Measurements from ENCODE around the gene RNASEH2A.

The RNASEH2A gene

GRCh38 chr19:12806242-12807081 is at the start of gene RNASEH2A:
RNASEH2A (plus strand) TSS chr19:12806584; CDS start chr19:12806674, 90 bp downstream.
- peak; percentile 92 for DNase-seq

GRCh38 chr19:12757544-12758274 is 48.7 kb upstream of the RNASEH2A start:
- DNase-seq = peak; percentile 82

DNA sequence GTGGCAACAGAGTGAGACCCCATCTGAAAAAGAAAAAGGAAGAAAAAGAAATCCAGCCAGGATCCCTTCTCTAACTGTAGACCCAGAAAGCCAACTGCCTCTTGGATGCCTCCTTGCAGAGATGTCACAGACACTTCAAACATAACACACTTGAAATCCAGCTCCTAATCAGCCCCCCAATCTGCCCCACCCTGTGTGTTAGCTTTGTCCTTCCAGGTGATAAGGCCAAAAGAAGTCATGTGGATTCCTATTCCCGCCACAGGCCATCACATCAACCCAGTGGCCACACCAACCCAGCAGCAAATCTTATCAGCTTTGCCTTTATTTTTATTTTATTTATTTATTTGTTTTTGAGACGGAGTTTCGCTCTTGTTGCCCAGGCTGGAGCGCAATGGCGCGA is 46.7 kb upstream of the RNASEH2A start:
- no peak for DNase-seq

DNA sequence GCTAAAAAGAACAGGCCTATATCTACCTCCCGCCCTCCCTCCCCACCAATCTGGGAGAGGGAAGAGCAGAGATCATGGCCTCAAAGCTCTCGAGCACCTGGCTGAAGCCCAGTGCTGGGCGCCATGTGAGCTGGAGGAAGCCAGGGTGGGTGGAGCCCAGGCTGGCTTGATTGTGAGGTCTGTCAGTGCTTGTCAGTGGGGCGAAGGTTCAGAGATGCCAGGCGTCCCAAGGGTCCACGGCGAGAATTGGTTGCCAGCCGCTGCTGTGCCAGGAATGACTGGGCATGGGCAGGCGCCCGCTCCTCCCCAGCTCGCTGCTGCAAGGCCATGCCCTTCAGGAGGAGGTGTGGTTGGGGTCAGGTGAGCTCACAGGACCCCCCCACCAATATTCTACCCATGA is 43.3 kb upstream of the RNASEH2A start:
- no peak for DNase-seq

DNA sequence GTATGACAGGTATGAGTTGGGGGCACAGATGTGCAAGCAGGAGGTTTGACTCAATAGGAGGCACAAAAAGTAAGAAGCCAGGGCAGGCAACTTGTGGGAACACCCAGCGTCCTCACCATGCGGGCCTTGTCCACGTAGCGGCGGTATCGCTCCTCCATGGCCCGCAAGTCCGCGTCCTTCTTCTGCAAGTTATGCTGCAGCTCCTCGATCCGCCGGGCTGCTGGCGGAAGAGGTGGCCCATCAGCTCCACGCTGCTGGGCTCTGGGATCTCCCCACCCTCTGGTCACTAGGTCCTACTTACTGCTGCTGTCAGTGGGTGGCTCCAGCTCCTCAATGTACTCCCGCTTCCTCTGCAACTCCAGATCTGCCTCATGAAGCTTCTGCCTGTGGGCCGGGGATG is 41.7 kb upstream of the RNASEH2A start:
- no peak for DNase-seq

- peak; percentile 88 for DNase-seq
These were observed 40.3 kb upstream of the RNASEH2A start for GRCh38 chr19:12766051-12766521.

DNA sequence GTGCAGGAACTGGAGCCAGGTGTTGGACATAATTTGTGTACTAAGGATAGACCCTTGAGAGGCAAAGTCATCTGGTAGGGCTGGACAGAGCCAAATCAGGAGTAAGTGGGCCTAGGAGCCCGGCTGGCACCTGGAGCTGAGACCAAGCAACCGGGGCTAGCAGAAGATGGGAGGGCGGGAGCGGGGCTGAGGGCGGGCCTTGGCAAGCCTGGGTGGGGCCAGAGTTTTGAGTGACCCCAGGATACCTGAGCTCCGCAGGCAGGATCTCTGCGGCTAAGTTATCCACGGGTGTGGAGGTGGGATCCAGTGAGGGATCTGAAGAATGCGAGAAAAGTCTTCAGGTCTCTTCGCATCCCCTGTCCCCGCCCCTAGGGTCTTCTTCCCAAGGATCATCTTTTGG is 39.2 kb upstream of the RNASEH2A start:
- no peak for DNase-seq

- no peak for DNase-seq
These were observed 38.7 kb upstream of the RNASEH2A start for GRCh38 chr19:12767666-12768065.

DNA sequence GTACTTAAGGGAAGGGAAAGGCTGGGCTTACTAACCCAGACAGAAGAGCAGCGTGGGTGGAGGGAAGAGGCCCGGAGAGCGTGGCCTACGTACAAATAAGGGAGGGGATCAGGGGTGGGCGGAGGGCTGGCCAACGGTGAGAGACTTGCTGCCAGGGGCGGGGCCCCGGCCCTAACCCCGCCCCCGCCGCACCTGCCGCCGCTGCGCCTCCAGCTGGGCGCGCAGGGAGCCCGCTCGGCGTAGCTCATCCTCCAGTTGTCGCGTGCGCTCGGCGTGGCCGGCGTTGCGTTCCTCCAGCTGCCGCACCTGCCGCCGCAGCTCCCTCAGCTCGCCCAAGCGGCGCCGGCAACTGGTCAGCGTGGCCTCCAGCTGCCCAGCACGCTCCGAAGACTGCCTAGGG is 36.7 kb upstream of the RNASEH2A start:
- DNase-seq = peak; percentile 54

- DNase-seq = no peak
These were observed 35.5 kb upstream of the RNASEH2A start for GRCh38 chr19:12770922-12771321.

GRCh38 chr19:12772323-12772722 is 34.1 kb upstream of the RNASEH2A start:
- no peak for DNase-seq

GRCh38 chr19:12773571-12773970 is 32.8 kb upstream of the RNASEH2A start:
- DNase-seq = no peak

- peak; percentile 42 for DNase-seq
These were observed 31.5 kb upstream of the RNASEH2A start, which contains the start of gene HOOK2 for GRCh38 chr19:12774588-12775555. HOOK2 (minus strand) TSS chr19:12775552; CDS start chr19:12775449, 103 bp downstream.

DNA sequence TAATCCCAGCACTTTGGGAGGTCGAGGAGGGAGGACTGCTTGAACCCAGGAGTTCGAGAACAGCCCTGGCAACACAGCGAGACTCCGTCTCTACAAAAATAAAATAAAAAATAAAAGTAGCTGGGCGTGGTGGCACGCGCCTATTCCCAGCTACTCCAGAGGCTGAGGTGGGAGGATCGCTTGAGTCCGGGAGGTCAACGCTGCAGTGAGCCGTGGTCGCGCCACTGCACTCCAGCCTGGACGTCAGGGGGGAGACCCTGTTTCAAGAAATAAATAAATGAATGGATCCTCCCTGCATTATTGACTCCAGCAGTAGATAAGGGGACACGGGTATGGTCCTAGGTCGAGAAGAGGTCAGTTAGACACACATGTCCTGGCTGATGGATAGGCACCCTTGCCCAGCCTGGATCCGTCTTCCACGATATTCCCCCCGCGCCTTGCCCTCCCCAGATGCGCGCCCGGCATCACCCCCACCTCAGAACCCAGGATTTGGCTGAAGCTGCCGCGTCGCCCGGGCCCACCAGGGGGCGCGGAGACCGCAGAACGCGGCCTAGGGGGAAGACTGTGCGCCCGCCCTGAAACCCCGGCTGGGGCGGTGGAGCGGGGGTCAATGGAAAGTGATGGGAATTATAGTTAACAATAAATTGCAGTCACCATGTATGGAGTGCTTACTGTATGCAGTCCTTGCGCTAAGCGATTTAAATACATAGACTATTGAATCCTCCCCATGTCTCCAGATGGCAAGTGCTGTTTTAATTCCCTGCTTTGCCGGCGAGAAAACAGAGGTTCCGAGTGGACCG is 29.0 kb upstream of the RNASEH2A start:
- DNase-seq = peak; percentile 92

GRCh38 chr19:12778017-12778904 is 28.1 kb upstream of the RNASEH2A start:
- DNase-seq = peak; percentile 69

DNA sequence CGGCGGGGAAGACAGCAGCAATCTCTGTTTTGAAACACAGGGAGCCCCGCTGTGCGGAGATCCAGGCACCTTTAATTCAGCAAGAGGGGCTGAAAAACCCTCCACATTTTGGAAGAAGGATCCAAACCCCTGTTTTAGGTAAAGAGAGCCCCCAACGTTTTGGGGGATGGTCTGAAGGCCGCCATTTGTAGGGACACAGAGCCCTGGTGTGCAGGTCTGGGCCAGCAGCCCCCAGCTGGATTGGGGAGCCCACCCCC is 27.6 kb upstream of the RNASEH2A start:
- no peak for DNase-seq

DNA sequence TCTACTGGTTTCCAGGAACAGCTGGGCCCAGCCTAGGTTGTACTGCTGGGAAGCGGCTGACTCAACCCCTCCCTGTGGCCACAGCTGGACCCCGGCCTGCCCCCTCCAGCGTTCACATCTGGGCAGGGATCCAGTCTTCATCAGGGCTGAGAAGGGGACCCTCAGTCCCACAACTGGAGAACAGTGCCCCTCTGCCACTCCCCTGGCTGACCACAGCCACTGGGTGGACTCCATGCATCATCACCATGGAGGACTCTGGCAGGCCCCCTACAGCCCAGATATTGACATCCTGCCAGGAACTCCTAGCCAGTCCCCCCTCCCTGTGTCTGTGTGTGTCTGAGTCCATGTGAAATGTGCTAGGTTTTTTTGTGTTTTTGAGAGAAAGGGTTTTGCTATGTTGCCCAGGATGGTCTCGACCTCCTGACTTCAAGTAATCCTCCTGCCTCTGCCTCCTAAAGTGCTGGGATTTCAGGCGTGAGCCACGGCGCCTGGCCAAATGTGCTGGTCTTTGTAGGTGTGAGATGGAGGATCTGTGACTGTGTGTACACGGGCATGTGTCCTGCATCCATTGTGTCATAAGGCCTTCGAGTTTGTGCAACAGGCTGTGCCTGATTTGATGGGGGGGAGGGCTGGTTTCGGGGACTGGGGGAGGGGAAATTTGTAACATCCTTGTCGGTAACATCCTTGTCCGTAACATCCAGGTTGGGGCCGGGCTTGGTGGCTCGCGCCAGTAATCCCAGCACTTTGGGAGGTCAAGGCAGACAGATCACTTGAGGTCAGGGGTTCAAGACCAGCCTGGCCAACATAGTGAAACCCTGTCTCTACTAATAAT is 27.0 kb upstream of the RNASEH2A start:
- DNase-seq = peak; percentile 54

- no peak for DNase-seq
These were observed 24.3 kb upstream of the RNASEH2A start for GRCh38 chr19:12782174-12782423.

DNA sequence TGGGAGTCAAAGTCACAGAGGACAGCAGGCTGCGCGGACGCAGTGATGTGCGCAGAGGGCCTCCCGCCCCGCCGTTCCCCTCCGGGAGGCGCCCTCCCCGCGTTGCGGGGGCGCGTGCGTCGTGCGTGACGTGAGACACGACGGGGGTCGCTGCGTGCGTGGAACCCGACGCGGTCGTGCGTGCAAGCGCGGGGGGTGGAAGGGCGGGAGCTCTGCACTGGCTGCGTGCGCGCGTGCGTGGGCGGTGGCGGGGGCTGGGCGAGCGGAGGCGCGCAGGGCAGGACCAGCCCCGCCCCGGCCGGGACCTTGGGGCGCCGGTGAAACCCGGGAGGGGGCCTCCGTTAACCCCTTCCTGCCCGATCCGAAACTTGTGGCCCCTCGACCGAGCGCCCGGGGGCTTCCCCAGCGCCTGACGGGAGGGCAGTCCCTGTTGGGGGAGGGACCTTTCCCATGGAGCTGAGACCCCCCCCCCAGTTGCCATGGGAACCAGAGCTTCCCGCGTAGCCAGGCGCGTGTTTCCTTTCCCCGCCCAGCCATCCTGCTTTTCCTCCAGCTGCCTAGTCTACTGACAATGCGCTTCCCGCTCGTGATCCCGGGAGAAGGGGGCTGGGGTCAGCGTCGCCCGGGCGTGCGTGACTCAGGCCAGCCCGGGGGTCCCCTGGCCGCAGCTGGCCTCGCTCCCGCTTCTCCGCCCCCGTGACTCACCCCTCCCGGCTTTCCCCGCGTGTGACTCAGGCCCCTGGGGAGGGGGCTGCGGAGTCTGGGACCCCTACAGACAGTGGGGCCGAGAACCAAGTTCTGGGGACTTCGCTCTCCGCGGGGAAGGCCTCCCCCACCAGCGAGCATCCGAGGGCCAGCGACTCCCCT is 23.7 kb upstream of the RNASEH2A start:
- peak; percentile 94 for DNase-seq
